GM12892 (cell line): ENCODE measurements around the gene CLMN.

Experiments
- POLR2A ChIP-seq: IDR thresholded peaks from 2 replicates; pipeline ENCODE4 v1.6.1; 2011; ENCODE audit warnings: low read depth, low read length, control low read depth
- POLR2AphosphoS5 ChIP-seq: IDR thresholded peaks from 2 replicates; pipeline ENCODE4 v1.6.1; 2011; ENCODE audit warnings: low read depth, low read length, control low read depth
- TAF1 ChIP-seq: IDR thresholded peaks from 2 replicates; pipeline ENCODE4 v1.6.1; 2011; ENCODE audit warnings: low read depth, mild to moderate bottlenecking, control low read depth, low read length, borderline replicate concordance

GRCh38 chr14:95207475-95208233, 112.1 kb downstream of the CLMN start:
- TF ChIP-seq POLR2A (no peak), TAF1 (no peak), POLR2AphosphoS5 (no peak)
